K562 (cell line): ENCODE results near the gene MEX3A. TPM values are rescaled to one million over a fixed set of nuclear protein-coding genes. Genes with fewer than 3 reads are reported as not detected.
"Not testable (repeated sequence)": the region's sequence is repeated elsewhere in the genome, so short reads cannot be mapped to it uniquely, and the experiment has no call there.

Experiments used
- ATAC-seq: fragments of 200-7000 bp; cut with Tn5 transposase; 3 replicates; pipeline ENCODE4 v1.9.1; 2020; ENCODE audit warnings: moderate library complexity
- BruUV-seq: library from RNA; stranded (reverse); fragments of 400-500 nt; replicated peaks from 2 replicates; lab custom pipeline; 2021; lab: Mats Ljungman, UMichigan
- CTCF ChIA-PET: fragments of 300-600 bp; formaldehyde crosslinking; extraction: SDS; loops from one replicate; lab custom pipeline; 2021; ENCODE audit warnings: low intra/inter-chr PET ratio; lab: Yijun Ruan, JAX
- POLR2A ChIA-PET: fragments of 300-600, 350-650 bp; sonication (Branson Sonifier 250); formaldehyde crosslinking; extraction: SDS; loops from one replicate; lab custom pipeline; 2021; ENCODE audit warnings: antibody characterized with exemption, inconsistent platforms; lab: Yijun Ruan, JAX
- DNase-seq, 4 experiments: peaks; one replicate each; pipeline versions ENCODE4 v3.0.0 to v3.0.0-alpha.2; 2011 to 2018; ENCODE audit warnings: low spot score in 3 of 4, mixed read lengths in 3 of 4; ENCODE audit errors: extremely low read depth in 1 of 4
- FAIRE-seq: peaks from 2 replicates; lab custom pipeline; 2011; peaks lifted over from hg19 to GRCh38; lab: Jason Lieb, UNC
- H2AFZ ChIP-seq: 2 replicates; pipeline ENCODE4 v1.6.0; 2011; ENCODE audit warnings: low read depth, low read length, control low read depth, inconsistent platforms
- H3K27ac ChIP-seq: fragments of 200-600 bp; 3 replicates; pipeline ENCODE4 v1.8.0; 2011; ENCODE audit warnings: low read depth, mild to moderate bottlenecking, control low read depth, inconsistent platforms, low read length, moderate library complexity, mixed read lengths; ENCODE audit errors: extremely low read depth
- H3K27me3 ChIP-seq, 2 experiments: fragments of 300-600 bp in 1 of 2; 2 replicates in 1 of 2; 3 replicates in 1 of 2; pipeline versions ENCODE4 v1.6.0 to v1.8.0; 2011; ENCODE audit warnings: inconsistent platforms in 2 of 2, low read length in 2 of 2, mild to moderate bottlenecking in 1 of 2, mixed read lengths in 1 of 2, moderate library complexity in 1 of 2; ENCODE audit not compliant: control insufficient read depth in 2 of 2, insufficient read depth in 2 of 2
- H3K36me3 ChIP-seq: fragments of 300-600 bp; 3 replicates; pipeline ENCODE4 v1.8.0; 2011; ENCODE audit warnings: mild to moderate bottlenecking, low read length, inconsistent platforms; ENCODE audit not compliant: control insufficient read depth, insufficient read depth
- H3K4me1 ChIP-seq, 2 experiments: fragments of 200-600 bp in 1 of 2; replicated peaks in 1 of 2; 2 replicates in 1 of 2; 3 replicates in 1 of 2; pipeline versions ENCODE4 v1.5.1 to v1.8.0; 2011; ENCODE audit warnings: inconsistent platforms in 2 of 2, low read length in 2 of 2, mild to moderate bottlenecking in 1 of 2, mixed read lengths in 1 of 2, moderate library complexity in 1 of 2; ENCODE audit not compliant: control insufficient read depth in 2 of 2, insufficient read depth in 2 of 2
- H3K4me2 ChIP-seq: 2 replicates; pipeline ENCODE4 v1.6.1; 2011; ENCODE audit warnings: low read length, control low read depth, inconsistent platforms, mixed read lengths; ENCODE audit not compliant: insufficient read depth
- H3K4me3 ChIP-seq: fragments of 200-600 bp; sonication (generic), shearing (Covaris generic); 2 replicates; pipeline ENCODE4 v1.5.1; 2016; ENCODE audit warnings: control low read depth, inconsistent platforms
- H3K79me2 ChIP-seq: fragments of 200-600 bp; 3 replicates; pipeline ENCODE4 v1.8.0; 2011; ENCODE audit warnings: low read length, inconsistent platforms; ENCODE audit not compliant: control insufficient read depth, insufficient read depth
- H3K9ac ChIP-seq, 2 experiments: 2 replicates each; pipeline versions ENCODE4 v1.6.0 to v1.6.1; 2011; ENCODE audit warnings: low read depth in 2 of 2, low read length in 2 of 2, control low read depth in 1 of 2, inconsistent platforms in 1 of 2, mild to moderate bottlenecking in 1 of 2, mixed read lengths in 1 of 2; ENCODE audit not compliant: insufficient read depth in 1 of 2
- H3K9me1 ChIP-seq: one replicate; pipeline ENCODE4 v1.6.0; 2011; ENCODE audit warnings: inconsistent platforms, mild to moderate bottlenecking, low read length, moderate library complexity; ENCODE audit not compliant: control insufficient read depth, insufficient read depth
- H3K9me3 ChIP-seq: replicated peaks from 2 replicates; pipeline ENCODE4 v1.5.1; 2011; ENCODE audit warnings: low read depth, low read length, inconsistent platforms; ENCODE audit not compliant: control insufficient read depth, insufficient read depth
- H4K20me1 ChIP-seq: replicated peaks from 2 replicates; pipeline ENCODE4 v1.6.1; 2011; ENCODE audit warnings: low read length, inconsistent platforms, mixed read lengths; ENCODE audit not compliant: control insufficient read depth, insufficient read depth
- CBX3 ChIP-seq, 2 experiments: IDR thresholded peaks; 1 replicate in 1 of 2; 2 replicates in 1 of 2; pipeline ENCODE4 v1.6.1; 2012; ENCODE audit warnings: inconsistent platforms in 2 of 2, low read length in 2 of 2, borderline replicate concordance in 1 of 2, control low read depth in 1 of 2
- ETV1 ChIP-seq: fragments of 450-650 bp; conservative IDR thresholded peaks from 2 replicates; pipeline ENCODE4 v1.6.1; 2016; ENCODE audit warnings: missing genetic modification characterization, control low read depth, low read depth, missing compliant biosample characterization
- GTF2A2 ChIP-seq: IDR thresholded peaks from 2 replicates; pipeline ENCODE4 v1.6.1; 2016; ENCODE audit warnings: mild to moderate bottlenecking, missing genetic modification characterization, missing compliant biosample characterization
- MNT ChIP-seq, 2 experiments: fragments of 450-650 bp; conservative IDR thresholded peaks; 2 replicates each; pipeline ENCODE4 v1.6.1; 2017; ENCODE audit warnings: mild to moderate bottlenecking in 2 of 2, moderate library complexity in 2 of 2
- MTA1 ChIP-seq: fragments of 450-650 bp; IDR thresholded peaks from 2 replicates; pipeline ENCODE4 v1.6.1; 2017; ENCODE audit warnings: borderline replicate concordance
- NFATC3 ChIP-seq: fragments of 450-650 bp; IDR thresholded peaks from 2 replicates; pipeline ENCODE4 v1.6.1; 2017; ENCODE audit warnings: mild to moderate bottlenecking
- PHB ChIP-seq: fragments of 250-450 bp; sonication (Bioruptor Pico); IDR thresholded peaks from 2 replicates; pipeline ENCODE4 v1.5.0; 2021
- U2AF1 ChIP-seq: fragments of 200-400 bp; formaldehyde crosslinking; optimal IDR thresholded peaks from 2 replicates; pipeline ENCODE3; 2017; ENCODE audit warnings: mild to moderate bottlenecking, low read depth, low read length, moderate library complexity
- ZBTB9 ChIP-seq: fragments of 450-650 bp; formaldehyde crosslinking; IDR thresholded peaks from 2 replicates; pipeline ENCODE4 v1.4.0; 2020; ENCODE audit warnings: mild to moderate bottlenecking, moderate library complexity
- ZKSCAN3 ChIP-seq: fragments of 250-450 bp; sonication (Bioruptor Pico); IDR thresholded peaks from 2 replicates; pipeline ENCODE4 v1.4.0; 2020
- ZNF740 ChIP-seq, 3 experiments: fragments of 200-800 bp in 1 of 3; sonication (Bioruptor generic) in 1 of 3; sonication (generic) in 1 of 3; formaldehyde crosslinking in 1 of 3; IDR thresholded peaks; 2 replicates each; pipeline versions ENCODE4 v1.6.1 to v1.8.0; 2016 to 2022; ENCODE audit warnings: mild to moderate bottlenecking in 2 of 3, missing compliant biosample characterization in 2 of 3, missing genetic modification characterization in 2 of 3, missing genetic modification reagents in 1 of 3
- WGBS: fragments of 100-300 bp; shearing (Covaris generic); methylation state at CpG from one replicate; pipeline ENCODE4 v1.1.6; 2016; ENCODE audit warnings: low coverage, mixed read lengths; ENCODE audit not compliant: insufficient coverage; ENCODE audit errors: missing lambda C conversion rate; 5-methylcytosine and 5-hydroxymethylcytosine counted together
- in situ Hi-C: fragments of 300-500 bp; cut with MboI; formaldehyde crosslinking; loops from 4 replicates; pipeline ENCODE4 v1.15.0; 2018; ENCODE audit warnings: inconsistent platforms, mixed read lengths
- intact Hi-C: fragments of 100-400 bp; cut with micrococcal nuclease; formaldehyde crosslinking; loops from 2 replicates; pipeline ENCODE4 v1.14.2; 2022
- polyA plus RNA-seq, 8 experiments: library from polyadenylated mRNA; depleted of rRNA in 4 of 8; stranded (reverse) in 5 of 8; unstranded in 3 of 8; fragments of >200 nt; fragmentation: Nextera tagmentation in 2 of 8; fragmentation: Illumina TruSeq in 1 of 8; extraction: Ambion mirVana in 2 of 8; extraction: Trizol in 1 of 8; gene quantifications; 2 replicates each; pipeline versions ENCODE4 v1.2.1 to v1.2.3, GENCODE V29; 2011 to 2014; ENCODE audit warnings: inconsistent platforms in 1 of 8, missing spikeins in 1 of 8
- total RNA-seq, 7 experiments: library from RNA; depleted of rRNA in 6 of 7; stranded (reverse); fragments of >200 nt in 6 of 7; fragmentation: Illumina TruSeq in 2 of 7; extraction: Trizol in 2 of 7; gene quantifications; 2 replicates each; pipeline versions ENCODE4 v1.2.1 to v1.2.3, GENCODE V29; 2011 to 2021; ENCODE audit warnings: low replicate concordance in 1 of 7

The MEX3A gene
- total and polyA plus RNA-seq, 9 of the 15 experiments (the other 6 are each of a cell fraction or from before 2014, with no cell fraction given): 0.36 to 13.7 (median 5.2) TPM

GRCh38 chr1:156042828-156043227, 39.4 kb downstream of the MEX3A start:
- no peaks in the 10 kb centered on the region; the same call in 1 of the 2 replicates for H4K20me1 ChIP-seq
- H3K4me1 ChIP-seq: peaks cover 4 to 11% of the 10 kb centered on the region in 2 experiments; a peak in 4 of 5 replicates
- no peaks in the 10 kb centered on the region for H3K9me3 ChIP-seq
- no TSS peak for BruUV-seq
- no peak overlapping the region for H3K4me3 ChIP-seq
- no peak overlapping the region for H3K27ac ChIP-seq
- TF ChIP-seq ZKSCAN3 (CRISPR knock-in tag): no peak
- no peak for TF ChIP-seq GTF2A2 (tag)
- TF ChIP-seq CBX3 (IDR thresholded peaks at IDR 0.05; ENCODE audit: borderline replicate concordance in 1 of 2, low read length in 2 of 2): no peak
- TF ChIP-seq ZNF740 (CRISPR knock-in tag; IDR thresholded peaks at IDR 0.05): no peak
- TF ChIP-seq ZNF740 (tag; IDR thresholded peaks at IDR 0.05): no peak
- no peak for TF ChIP-seq U2AF1
- no peak for TF ChIP-seq MNT (conservative IDR thresholded peaks at IDR 0.05)
- TF ChIP-seq NFATC3: no peak
- no peak for TF ChIP-seq PHB
- no peak for TF ChIP-seq ZBTB9 (CRISPR knock-in tag)
- TF ChIP-seq ETV1: no peak
- TF ChIP-seq MTA1: no peak
- H3K9me1 ChIP-seq: no peaks in the 10 kb centered on the region
- in situ Hi-C loops: no loop called here
- intact Hi-C loops: no loop called here
- no peak overlapping the region for H2AFZ ChIP-seq
- FAIRE-seq (no peak), ATAC-seq (no peak), DNase-seq (no peak)
- no peak overlapping the region for H3K9ac ChIP-seq
- no peaks in the 10 kb centered on the region for H3K27me3 ChIP-seq
- H3K79me2 ChIP-seq: no peaks in the 10 kb centered on the region
- H3K4me2 ChIP-seq: no peak overlapping the region
- WGBS: 83% methylated on average over 3 of the region's 3 CpGs
- POLR2A ChIA-PET: interaction anchor here (1.2 to 2.5 kb wide), 2 partner anchors 10 to 11 kb away, joined by 3 to 6 read pairs; partner anchors contain the start of gene UBQLN4
- H3K36me3 ChIP-seq: peaks cover 73% of the 10 kb centered on the region
- CTCF ChIA-PET: no interaction called here

GRCh38 chr1:156034991-156035390, 47.3 kb downstream of the MEX3A start:
- CTCF ChIA-PET: interaction anchor here (0.6 kb wide), 1 partner anchor 443 kb away, joined by 3 read pairs; no protein-coding TSS in a partner anchor
- not testable (repeated sequence) for DNase-seq

More at GRCh38 chr1:156034991-156035390, 47.3 kb downstream of the MEX3A start:
- H3K27ac ChIP-seq, H3K4me3 ChIP-seq, H3K9ac ChIP-seq, in situ Hi-C loops, H3K79me2 ChIP-seq, FAIRE-seq, POLR2A ChIA-PET, H4K20me1 ChIP-seq, H3K9me1 ChIP-seq, H3K4me2 ChIP-seq, H3K4me1 ChIP-seq, intact Hi-C loops, BruUV-seq, ATAC-seq, H2AFZ ChIP-seq, H3K9me3 ChIP-seq, H3K27me3 ChIP-seq: not testable (repeated sequence)
- H3K36me3 ChIP-seq: peaks cover 35% of the 10 kb centered on the region; the same call in 1 of the 3 replicates
- 72% methylated on average over 4 of the region's 4 CpGs for WGBS
